ENCODE data around the gene TRIP10. TPM values are rescaled to one million over a fixed set of nuclear protein-coding genes. Genes with fewer than 3 reads are reported as not detected.

The TRIP10 gene
- total and polyA plus RNA-seq, 2 of the 4 experiments (the other 2 are of a cell fraction): 39.1 to 47.0 TPM

- ATAC-seq (ENCODE audit: low read depth) (no peak), DNase-seq (no peak)
- Histone ChIP-seq H3K79me1 (ENCODE audit: low read depth in 1 of 2, low read length in 2 of 2) (no peaks in the 10 kb centered on the region), H2AFZ (replicated peaks; ENCODE audit: low read length, poor library complexity) (peak overlapping the region; percentile 6), H3K9me1 (ENCODE audit: insufficient read depth, low read length) (no peaks in the 10 kb centered on the region), H3K4me2 (ENCODE audit: low read depth, low read length) (no peak overlapping the region), H4K8ac (ENCODE audit: low read depth in 2 of 2, low read length in 2 of 2) (no peak overlapping the region), H3K27ac (ENCODE audit: insufficient read depth, low read length) (no peak overlapping the region), H4K91ac (ENCODE audit: insufficient read depth, low read depth, low read length) (no peak overlapping the region), H3K9me3 (ENCODE audit: control insufficient read depth, insufficient read depth, low read length) (no peaks in the 10 kb centered on the region; the same call in 1 of the 2 replicates), H3K9ac (ENCODE audit: low read depth, low read length) (no peak overlapping the region), H2AK5ac (ENCODE audit: low read depth, low read length) (no peak overlapping the region), H2BK120ac (ENCODE audit: low read depth, low read length) (no peak overlapping the region), H3K18ac (ENCODE audit: low read depth, low read length) (no peak overlapping the region), H3K4me3 (ENCODE audit: insufficient read depth, low read depth, low read length) (no peak overlapping the region), H4K5ac (ENCODE audit: low read depth, low read length) (no peak overlapping the region), H2BK20ac (ENCODE audit: low read depth, low read length) (no peak overlapping the region), H3K27me3 (ENCODE audit: control insufficient read depth, insufficient read depth, low read length) (peaks cover 2% of the 10 kb centered on the region; the same call in 1 of the 2 replicates), H3K4me1 (ENCODE audit: control insufficient read depth, insufficient read depth, low read length) (no peaks in the 10 kb centered on the region), H2AK9ac (replicated peaks; ENCODE audit: low read depth, low read length, poor library complexity) (no peak overlapping the region), H3K56ac (ENCODE audit: extremely low read depth, insufficient read depth, low read length) (no peak overlapping the region), H2BK5ac (ENCODE audit: low read depth, low read length, poor library complexity, severe bottlenecking) (no peak overlapping the region), H3K4ac (ENCODE audit: low read depth, low read length) (no peak overlapping the region), H3K36me3 (ENCODE audit: control insufficient read depth, insufficient read depth, low read length) (peaks cover 4% of the 10 kb centered on the region; the same call in 1 of the 2 replicates), H2BK15ac (ENCODE audit: low read depth, low read length) (no peak overlapping the region), H4K20me1 (ENCODE audit: insufficient read depth, low read length) (no peaks in the 10 kb centered on the region), H3K23ac (ENCODE audit: low read depth, low read length) (no peak overlapping the region), H3K14ac (replicated peaks; ENCODE audit: low read depth, low read length) (no peak overlapping the region)
- intact Hi-C loops (cut with micrococcal nuclease): no loop called here
- in situ Hi-C loops (cut with MboI; ENCODE audit: low sequenced_read_pairs): no loop called here
- ChIA-PET POLR2A (ENCODE audit: unreplicated experiment) (no interaction called here), CTCF (no interaction called here)
- BruUV-seq (replicated peaks): no TSS peak
- WGBS, 2 experiments (ENCODE audit: extremely low coverage in 2 of 2, insufficient read length in 1 of 2): 73% methylated on average over 3 of the region's 24 CpGs; no CpG with 5 or more reads in 1 of the 2 experiments
- dilution Hi-C loops (cut with HindIII; ENCODE audit: low sequenced_read_pairs, unreplicated experiment): no loop called here
- TF ChIP-seq NFE2L2 (IDR thresholded peaks at IDR 0.05; ENCODE audit: low read depth, low read length) (no peak), RFX5 (IDR thresholded peaks at IDR 0.05; ENCODE audit: low read depth, low read length) (no peak), CHD1 (IDR thresholded peaks at IDR 0.05; ENCODE audit: low read depth, low read length) (no peak), MXI1 (IDR thresholded peaks at IDR 0.05; ENCODE audit: borderline replicate concordance, low read depth, low read length) (no peak), BHLHE40 (IDR thresholded peaks at IDR 0.05; ENCODE audit: low read depth, low read length) (no peak), SMC3 (IDR thresholded peaks at IDR 0.05; ENCODE audit: low read depth, low read length) (no peak), RAD21 (IDR thresholded peaks at IDR 0.05; ENCODE audit: low read length) (no peak), CTCF (conservative IDR thresholded peaks at IDR 0.05; ENCODE audit: low read depth, low read length) (no peak), USF2 (IDR thresholded peaks at IDR 0.05; ENCODE audit: low read depth, low read length) (no peak), FOS (IDR thresholded peaks at IDR 0.05; ENCODE audit: low read depth, low read length) (no peak), CEBPB (IDR thresholded peaks at IDR 0.05; ENCODE audit: low read depth, low read length) (no peak), POLR2A (IDR thresholded peaks at IDR 0.05; ENCODE audit: low read depth, low read length) (no peak), RCOR1 (IDR thresholded peaks at IDR 0.05; ENCODE audit: insufficient replicate concordance, low read length) (no peak), MAFK (IDR thresholded peaks at IDR 0.05; ENCODE audit: low read depth, low read length) (no peak)
Observed at GRCh38 chr19:6713773-6714692, 25.4 kb upstream of the TRIP10 start.
